Keratinocyte (primary cell): ENCODE measurements around the gene ZFYVE21. TPM values are rescaled to one million over a fixed set of nuclear protein-coding genes. Genes with fewer than 3 reads are reported as not detected.

Experiments used
- DNase-seq: peaks from one replicate; pipeline ENCODE4 v3.0.0-alpha.2; 2011; ENCODE audit warnings: low read depth, missing footprints, low spot score
- FAIRE-seq: peaks from 2 replicates; lab custom pipeline; 2011; peaks lifted over from hg19 to GRCh38; lab: Jason Lieb, UNC
- H2AFZ ChIP-seq: 2 replicates; pipeline ENCODE4 v1.6.0; 2012; ENCODE audit warnings: low read length, control low read depth, inconsistent platforms; ENCODE audit not compliant: control insufficient read depth
- H3K27ac ChIP-seq: 2 replicates; pipeline ENCODE4 v1.5.1; 2011; ENCODE audit warnings: low read length; ENCODE audit not compliant: control insufficient read depth, insufficient read depth
- H3K27me3 ChIP-seq: 3 replicates; pipeline ENCODE4 v1.6.0; 2011; ENCODE audit warnings: low read length; ENCODE audit not compliant: control insufficient read depth, insufficient read depth; ENCODE audit errors: extremely low read depth
- H3K36me3 ChIP-seq, 2 experiments: 2 replicates in 1 of 2; 3 replicates in 1 of 2; pipeline ENCODE4 v1.5.1; 2011; ENCODE audit warnings: low read length in 2 of 2, mild to moderate bottlenecking in 1 of 2; ENCODE audit not compliant: control insufficient read depth in 2 of 2, insufficient read depth in 2 of 2; ENCODE audit errors: extremely low read depth in 1 of 2
- H3K4me1 ChIP-seq: 3 replicates; pipeline ENCODE4 v1.5.1; 2011; ENCODE audit warnings: low read length; ENCODE audit not compliant: control insufficient read depth, insufficient read depth; ENCODE audit errors: extremely low read depth
- H3K4me2 ChIP-seq: 3 replicates; pipeline ENCODE4 v1.6.0; 2011; ENCODE audit warnings: low read depth, low read length; ENCODE audit not compliant: control insufficient read depth, insufficient read depth; ENCODE audit errors: extremely low read depth
- H3K4me3 ChIP-seq, 3 experiments: fragments of 200-600 bp in 1 of 3; sonication (generic) in 1 of 3; 2 replicates in 2 of 3; 3 replicates in 1 of 3; pipeline ENCODE4 v1.5.1; 2011 to 2016; ENCODE audit warnings: low read length in 3 of 3, mild to moderate bottlenecking in 3 of 3, control low read depth in 2 of 3, inconsistent platforms in 1 of 3, low read depth in 1 of 3, mixed read lengths in 1 of 3, mixed run types in 1 of 3, moderate library complexity in 1 of 3; ENCODE audit not compliant: control insufficient read depth in 2 of 3, insufficient read depth in 2 of 3; ENCODE audit errors: extremely low read depth in 1 of 3
- H3K79me2 ChIP-seq: 2 replicates; pipeline ENCODE4 v1.6.0; 2012; ENCODE audit warnings: low read length; ENCODE audit not compliant: control insufficient read depth, insufficient read depth
- H3K9ac ChIP-seq: 3 replicates; pipeline ENCODE4 v1.6.0; 2011; ENCODE audit warnings: low read length; ENCODE audit not compliant: control insufficient read depth, insufficient read depth; ENCODE audit errors: extremely low read depth
- H3K9me1 ChIP-seq: 3 replicates; pipeline ENCODE4 v1.6.0; 2011; ENCODE audit warnings: low read length; ENCODE audit not compliant: control insufficient read depth, insufficient read depth; ENCODE audit errors: extremely low read depth
- H3K9me3 ChIP-seq: 2 replicates; pipeline ENCODE4 v1.5.1; 2012; ENCODE audit warnings: low read depth, low read length; ENCODE audit not compliant: control insufficient read depth
- H4K20me1 ChIP-seq: 3 replicates; pipeline ENCODE4 v1.6.0; 2011; ENCODE audit warnings: low read length; ENCODE audit not compliant: control insufficient read depth, insufficient read depth; ENCODE audit errors: extremely low read depth
- CTCF ChIP-seq, 3 experiments: IDR thresholded peaks in 1 of 3; conservative IDR thresholded peaks in 1 of 3; optimal IDR thresholded peaks in 1 of 3; 2 replicates in 2 of 3; 3 replicates in 1 of 3; pipeline versions ENCODE3 to v1.5.1; 2011; ENCODE audit warnings: low read length in 3 of 3, mild to moderate bottlenecking in 3 of 3, moderate library complexity in 2 of 3, control low read depth in 1 of 3, inconsistent platforms in 1 of 3; ENCODE audit not compliant: insufficient read depth in 2 of 3; ENCODE audit errors: extremely low read depth in 1 of 3
- EZH2 ChIP-seq: IDR thresholded peaks from one replicate; pipeline ENCODE4 v1.6.1; 2012; ENCODE audit warnings: inconsistent platforms, mild to moderate bottlenecking, low read length, moderate library complexity
- dilution Hi-C: fragments of 300-500 bp; cut with MboI; formaldehyde crosslinking; loops from one replicate; pipeline ENCODE4 v1.7.0; 2020; ENCODE audit warnings: low sequenced_read_pairs; ENCODE audit not compliant: extremely low pct_ligation_motif_present
- polyA plus RNA-seq, 5 experiments: library from polyadenylated mRNA; depleted of rRNA in 3 of 5; stranded (reverse) in 3 of 5; stranded (forward) in 1 of 5; unstranded in 1 of 5; fragments of >200 nt; gene quantifications; 1 replicate in 1 of 5; 2 replicates in 3 of 5; 3 replicates in 1 of 5; pipeline versions ENCODE4 v1.2.1 to v1.2.3, GENCODE V29; 2011 to 2012; ENCODE audit warnings: missing spikeins in 2 of 5, low read depth in 1 of 5, low replicate concordance in 1 of 5

ZFYVE21 gene
- polyA plus RNA-seq, 1 donor (not counting 4 experiments of a cell fraction or from before 2014, with no cell fraction given), result 116 TPM

- no peak for FAIRE-seq
- dilution Hi-C loops, result no loop called here
These were observed 26.3 kb downstream of the ZFYVE21 start for GRCh38 chr14:103741876-103742275.

DNA sequence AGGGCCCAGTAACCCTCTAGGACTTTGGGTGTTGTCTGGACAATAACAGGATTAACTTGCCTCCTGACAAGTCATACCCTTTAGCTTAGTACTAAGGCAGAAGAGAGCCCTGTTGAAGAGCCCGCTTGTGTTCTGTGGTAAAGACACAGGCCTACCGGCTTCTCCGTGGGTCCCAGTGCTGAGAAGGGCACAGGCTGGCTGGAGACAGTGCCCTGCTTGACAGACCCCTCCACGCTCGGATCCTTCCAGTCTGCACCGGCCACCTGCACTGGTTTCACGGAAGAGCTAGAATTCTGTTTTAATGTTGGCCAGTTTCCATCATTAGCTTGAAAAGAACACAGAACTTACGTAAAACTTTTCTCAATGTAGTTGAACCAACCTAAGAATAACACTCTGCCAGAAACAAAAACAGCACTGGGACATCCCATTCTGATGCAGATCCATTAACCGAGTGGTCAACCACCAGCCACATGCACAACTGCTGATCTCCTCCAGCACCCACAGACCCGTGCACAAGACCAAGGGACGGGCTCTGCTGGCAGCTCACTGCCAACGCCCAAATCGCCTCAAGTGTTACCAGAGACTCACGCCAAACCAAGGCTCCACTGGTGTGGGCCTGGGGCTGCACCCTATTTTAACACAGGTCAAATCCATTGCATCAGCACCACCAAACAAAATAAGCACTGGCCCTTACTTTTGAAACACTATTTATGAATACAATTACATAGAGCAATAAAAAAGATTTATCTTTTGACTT lies 27.1 kb downstream of the ZFYVE21 start:
- H3K9me1 ChIP-seq, result no peaks in the 10 kb centered on the region
- no peak overlapping the region for H3K27ac ChIP-seq
- no peaks in the 10 kb centered on the region for H3K27me3 ChIP-seq
- H4K20me1 ChIP-seq, result no peaks in the 10 kb centered on the region
- dilution Hi-C loops, result no loop called here
- FAIRE-seq (no peak), DNase-seq (no peak)
- H3K79me2 ChIP-seq, result no peaks in the 10 kb centered on the region
- TF ChIP-seq CTCF (optimal IDR thresholded peaks at IDR 0.05 in 1 of 3, IDR thresholded peaks at IDR 0.05 in 1 of 3, conservative IDR thresholded peaks at IDR 0.05 in 1 of 3; ENCODE audit: extremely low read depth in 1 of 3, insufficient read depth in 2 of 3, low read length in 3 of 3) (no peak), EZH2 (no peak)
- no peak overlapping the region for H2AFZ ChIP-seq
- no peak overlapping the region for H3K9ac ChIP-seq
- H3K4me3 ChIP-seq, result no peak overlapping the region
- H3K4me2 ChIP-seq, result no peak overlapping the region
- no peaks in the 10 kb centered on the region for H3K4me1 ChIP-seq
- H3K9me3 ChIP-seq, result no peaks in the 10 kb centered on the region
- H3K36me3 ChIP-seq, result peaks cover 22 to 32% of the 10 kb centered on the region in 2 experiments

More at GRCh38 chr14:103741876-103742275, 26.3 kb downstream of the ZFYVE21 start:
- no peak for DNase-seq
- H2AFZ ChIP-seq, result no peak overlapping the region
- H3K4me3 ChIP-seq, result no peak overlapping the region
- H3K36me3 ChIP-seq, result peaks cover 24 to 37% of the 10 kb centered on the region in 2 experiments
- no peaks in the 10 kb centered on the region for H3K4me1 ChIP-seq
- TF ChIP-seq EZH2 (no peak), CTCF (optimal IDR thresholded peaks at IDR 0.05 in 1 of 3, IDR thresholded peaks at IDR 0.05 in 1 of 3, conservative IDR thresholded peaks at IDR 0.05 in 1 of 3; ENCODE audit: extremely low read depth in 1 of 3, insufficient read depth in 2 of 3, low read length in 3 of 3) (no peak)
- H3K9me3 ChIP-seq, result no peaks in the 10 kb centered on the region
- H3K9ac ChIP-seq, result no peak overlapping the region
- H3K79me2 ChIP-seq, result no peaks in the 10 kb centered on the region
- no peaks in the 10 kb centered on the region for H3K9me1 ChIP-seq
- H4K20me1 ChIP-seq, result no peaks in the 10 kb centered on the region
- H3K27ac ChIP-seq, result no peak overlapping the region
- H3K4me2 ChIP-seq, result no peak overlapping the region
- no peaks in the 10 kb centered on the region for H3K27me3 ChIP-seq
